Astrocyte of the cerebellum (primary cell): ENCODE data around the gene APRT.

Source experiments
- DNase-seq: peaks from one replicate; pipeline ENCODE4 v3.0.0-alpha.2; 2011; ENCODE audit warnings: low read depth
- H3K4me3 ChIP-seq: 2 replicates; pipeline ENCODE4 v1.5.1; 2011; ENCODE audit warnings: mild to moderate bottlenecking, low read depth, low read length, moderate library complexity
- in situ Hi-C: cut with HindIII; loops from 2 replicates; pipeline ENCODE4 v1.10.0; 2017; ENCODE audit warnings: low sequenced_read_pairs
- TF ChIP-seq, protein P1 (sequence below): IDR thresholded peaks from 2 replicates; pipeline ENCODE4 v1.5.1; 2012; ENCODE audit warnings: low read length, low read depth, moderate library complexity, mild to moderate bottlenecking; ENCODE audit errors: missing control alignments

Gene APRT

DNA sequence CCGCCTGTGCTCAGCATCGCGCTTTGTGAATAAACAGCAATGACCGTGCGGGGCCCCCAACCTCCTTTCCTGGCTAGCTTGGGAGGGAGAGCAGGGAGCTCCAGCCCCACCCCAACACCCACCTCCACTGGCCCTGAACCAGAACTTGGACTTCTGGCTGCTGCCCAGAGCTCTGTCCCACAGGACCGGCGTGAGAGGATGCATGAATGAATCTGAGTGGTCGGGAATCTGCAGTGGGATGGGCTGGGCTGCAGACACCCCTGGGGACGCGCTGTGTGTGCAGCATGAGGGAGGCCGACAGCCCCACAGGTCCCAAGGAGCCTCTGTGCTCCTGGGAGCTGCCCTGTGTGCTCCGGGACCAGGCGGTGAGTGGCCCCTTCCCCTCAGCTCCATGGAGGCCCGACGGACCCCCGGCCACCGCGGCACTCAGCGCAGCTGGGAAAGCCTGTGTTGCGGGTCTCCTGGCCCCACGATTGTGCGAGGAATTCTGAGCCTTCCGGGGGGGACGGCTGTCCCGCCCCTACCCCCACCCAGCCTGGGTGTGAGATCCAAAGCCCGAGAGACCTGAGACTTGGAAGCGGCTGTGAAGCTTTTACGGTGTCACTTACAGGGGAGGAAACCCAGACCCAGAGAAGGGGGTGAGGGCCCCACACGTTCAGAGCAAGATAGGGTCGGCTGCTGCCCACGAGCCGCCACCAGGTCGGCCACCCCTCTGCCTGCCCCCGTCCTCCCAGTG lies 32.2 kb downstream of the APRT start:
- in situ Hi-C loops: loop anchor here (10.0 kb wide), 1 partner anchor 105 kb away; no protein-coding TSS in a partner anchor
- H3K4me3 ChIP-seq: no peak overlapping the region
- DNase-seq: no peak
- TF ChIP-seq, protein P1, sequence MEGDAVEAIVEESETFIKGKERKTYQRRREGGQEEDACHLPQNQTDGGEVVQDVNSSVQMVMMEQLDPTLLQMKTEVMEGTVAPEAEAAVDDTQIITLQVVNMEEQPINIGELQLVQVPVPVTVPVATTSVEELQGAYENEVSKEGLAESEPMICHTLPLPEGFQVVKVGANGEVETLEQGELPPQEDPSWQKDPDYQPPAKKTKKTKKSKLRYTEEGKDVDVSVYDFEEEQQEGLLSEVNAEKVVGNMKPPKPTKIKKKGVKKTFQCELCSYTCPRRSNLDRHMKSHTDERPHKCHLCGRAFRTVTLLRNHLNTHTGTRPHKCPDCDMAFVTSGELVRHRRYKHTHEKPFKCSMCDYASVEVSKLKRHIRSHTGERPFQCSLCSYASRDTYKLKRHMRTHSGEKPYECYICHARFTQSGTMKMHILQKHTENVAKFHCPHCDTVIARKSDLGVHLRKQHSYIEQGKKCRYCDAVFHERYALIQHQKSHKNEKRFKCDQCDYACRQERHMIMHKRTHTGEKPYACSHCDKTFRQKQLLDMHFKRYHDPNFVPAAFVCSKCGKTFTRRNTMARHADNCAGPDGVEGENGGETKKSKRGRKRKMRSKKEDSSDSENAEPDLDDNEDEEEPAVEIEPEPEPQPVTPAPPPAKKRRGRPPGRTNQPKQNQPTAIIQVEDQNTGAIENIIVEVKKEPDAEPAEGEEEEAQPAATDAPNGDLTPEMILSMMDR: no peak

DNA sequence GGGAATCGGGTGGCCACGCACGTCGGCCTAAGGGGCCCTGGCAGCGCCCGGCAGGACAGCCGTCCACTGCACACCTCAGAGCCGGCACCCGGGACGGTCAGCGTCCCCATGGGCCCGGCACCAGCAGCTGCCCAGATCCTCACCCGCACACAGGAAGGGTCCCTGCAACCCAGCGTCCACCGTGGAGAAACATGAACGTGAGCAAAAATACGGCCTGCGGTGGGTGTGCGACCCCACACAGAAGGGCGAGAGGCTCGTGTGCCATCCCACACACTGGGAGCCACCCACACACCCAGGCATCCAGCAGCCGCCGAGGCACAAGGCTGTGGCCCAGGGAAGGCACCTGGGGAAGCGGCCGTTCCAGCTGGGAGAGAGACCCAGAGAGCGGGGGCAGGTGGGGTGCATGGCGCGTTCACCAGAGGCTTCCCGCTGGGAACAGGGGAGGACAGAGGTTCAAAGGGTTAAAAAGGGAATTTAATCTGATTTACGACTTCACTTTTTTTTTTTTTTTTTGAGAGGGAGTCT lies 33.1 kb downstream of the APRT start:
- H3K4me3 ChIP-seq: no peak overlapping the region
- DNase-seq: no peak
- in situ Hi-C loops: no loop called here
- TF ChIP-seq, protein P1: no peak

DNA sequence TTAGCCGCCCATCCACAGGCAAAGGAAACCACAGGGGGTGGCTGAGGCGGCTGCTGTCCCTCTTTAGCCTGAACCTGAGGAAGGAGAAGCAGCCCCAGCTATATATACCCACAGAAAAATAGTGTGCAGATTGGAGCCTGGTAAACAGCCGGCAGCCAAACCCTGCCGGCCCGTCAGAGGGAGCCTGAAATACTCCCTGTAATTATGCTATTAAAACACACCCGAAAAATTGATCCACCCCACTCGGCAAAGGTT lies 33.5 kb downstream of the APRT start:
- DNase-seq: no peak
- in situ Hi-C loops: no loop called here
- TF ChIP-seq, protein P1: no peak
- H3K4me3 ChIP-seq: no peak overlapping the region

DNA sequence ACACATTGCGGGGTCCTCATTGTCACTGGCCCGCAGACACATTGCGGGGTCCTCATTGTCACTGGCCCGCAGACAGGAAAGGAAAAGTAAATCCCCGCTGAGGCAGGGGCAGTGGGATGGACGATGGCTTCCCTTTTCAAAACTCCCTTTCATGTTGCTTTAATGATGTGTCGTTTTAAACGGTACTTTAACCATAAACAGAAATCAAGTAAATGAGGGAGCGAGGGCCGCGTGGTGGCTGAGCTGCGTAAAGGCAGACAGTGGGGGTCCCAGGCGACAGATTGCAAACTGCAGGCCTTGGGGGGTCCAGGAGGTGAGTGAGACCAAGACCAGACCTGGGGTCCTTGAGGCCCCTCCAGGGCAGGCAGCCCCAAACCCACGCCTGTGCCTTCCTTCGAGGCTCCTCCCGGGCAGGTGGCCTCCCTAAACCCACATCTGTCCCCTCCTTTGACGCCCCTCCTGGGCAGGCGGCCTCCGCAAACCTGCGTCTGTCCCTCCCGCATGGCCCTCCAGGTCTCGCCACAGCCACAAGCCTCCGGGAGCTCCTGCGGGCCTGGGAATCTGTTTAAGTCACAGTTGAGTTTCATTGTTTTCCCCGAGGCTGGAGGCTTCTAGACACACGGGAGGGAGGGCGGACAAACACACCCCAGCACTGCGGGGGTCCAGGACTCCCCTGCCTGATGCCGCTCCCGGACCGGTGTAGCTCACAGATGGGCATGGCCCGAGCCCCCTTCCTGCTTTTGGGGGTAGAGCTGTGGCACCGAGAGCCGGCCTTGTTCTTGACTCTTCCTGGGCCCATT lies 34.1 kb downstream of the APRT start:
- in situ Hi-C loops: no loop called here
- DNase-seq: no peak
- TF ChIP-seq, protein P1: no peak
- no peak overlapping the region for H3K4me3 ChIP-seq

DNA sequence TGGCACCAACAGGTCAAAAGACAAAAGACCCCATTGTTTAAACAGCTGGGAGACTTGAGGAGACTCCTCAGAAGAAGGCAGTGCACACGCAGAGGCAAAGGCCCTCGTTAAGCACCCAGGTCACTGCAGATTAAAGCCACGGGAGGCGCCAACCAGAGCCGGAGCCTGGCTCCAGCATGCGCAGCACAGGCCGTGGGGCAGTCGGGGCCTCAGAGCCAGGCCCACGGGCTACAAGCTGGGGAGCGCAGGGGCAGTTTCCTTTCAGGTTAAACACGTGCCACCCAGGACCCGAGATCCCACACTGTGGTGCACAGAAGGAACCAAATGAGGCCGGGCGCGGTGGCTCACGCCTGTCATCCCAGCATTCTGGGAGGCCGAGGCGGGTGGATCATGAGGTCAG lies 35.9 kb downstream of the APRT start:
- in situ Hi-C loops: no loop called here

More for the DNA sequence above, 35.9 kb downstream of the APRT start:
- H3K4me3 ChIP-seq: no peak overlapping the region
- TF ChIP-seq, protein P1: no peak
- DNase-seq: no peak
